ENCODE measurements around the gene MISFA. TPM values are rescaled to one million over a fixed set of nuclear protein-coding genes. Genes with fewer than 3 reads are reported as not detected.
"Not testable (repeated sequence)": the region's sequence is repeated elsewhere in the genome, so short reads cannot be mapped to it uniquely, and the experiment has no call there.

Gene MISFA
- total RNA-seq, 1 donor from 2014 or later, result not detected

- no peak for DNase-seq (ENCODE audit: extremely low read depth, low read depth, low spot score)
These were observed 18.2 kb downstream of the MISFA start for GRCh38 chr11:18617688-18618341.

GRCh38 chr11:18618342-18619025 lies 18.9 kb downstream of the MISFA start:
- no peak for DNase-seq (ENCODE audit: extremely low read depth, low read depth, low spot score)

GRCh38 chr11:18623707-18624106 lies 24.1 kb downstream of the MISFA start:
- no peak for DNase-seq (ENCODE audit: extremely low read depth, low read depth, low spot score)

- no peak for DNase-seq (ENCODE audit: extremely low read depth, low read depth, low spot score)
These were observed 24.6 kb downstream of the MISFA start for GRCh38 chr11:18624161-18624560.

- no peak for DNase-seq (ENCODE audit: extremely low read depth, low read depth, low spot score)
These were observed 33.3 kb downstream of the MISFA start for GRCh38 chr11:18632841-18633240.

- DNase-seq (ENCODE audit: extremely low read depth, low read depth, low spot score), result no peak
These were observed 33.9 kb downstream of the MISFA start for GRCh38 chr11:18633256-18634139.

GRCh38 chr11:18634140-18635032 lies 34.8 kb downstream of the MISFA start, which contains the start of gene SPTY2D1:
Gene SPTY2D1, minus strand, starts transcription at chr11:18634342. Its CDS starts 85 bp downstream, at chr11:18634257.
- peak; percentile 94 for DNase-seq (ENCODE audit: extremely low read depth, low read depth, low spot score)

GRCh38 chr11:18641677-18642076 lies 42.1 kb downstream of the MISFA start:
- no peak for DNase-seq (ENCODE audit: extremely low read depth, low read depth, low spot score)

- DNase-seq (ENCODE audit: extremely low read depth, low read depth, low spot score), result not testable (repeated sequence)
These were observed 43.4 kb downstream of the MISFA start for GRCh38 chr11:18643034-18643433.

- no peak for DNase-seq (ENCODE audit: extremely low read depth, low read depth, low spot score)
These were observed 50.8 kb downstream of the MISFA start for GRCh38 chr11:18650353-18650752.

- DNase-seq (ENCODE audit: extremely low read depth, low read depth, low spot score), result peak; percentile 60
These were observed 51.4 kb downstream of the MISFA start for GRCh38 chr11:18650859-18651557.

Other genes starting within 250 kb of the MISFA start
- gene LDHA, start 205.2 kb upstream of the MISFA start, total RNA-seq, result 520 and 576 TPM in 2 replicates
- gene LDHC, start 187.5 kb upstream of the MISFA start, total RNA-seq, result not detected in 2 replicates
- gene LDHAL6A, start 143.9 kb upstream of the MISFA start, total RNA-seq, result not detected in 2 replicates
- gene TSG101, start 72.8 kb upstream of the MISFA start, total RNA-seq, result 91.4 and 114 TPM in 2 replicates
- gene UEVLD, start 11.1 kb upstream of the MISFA start, total RNA-seq, result 23.6 and 23.7 TPM in 2 replicates
- gene SPTY2D1, start 34.6 kb downstream of the MISFA start, total RNA-seq, result 17.3 and 21.1 TPM in 2 replicates
- gene TMEM86A, start 99.0 kb downstream of the MISFA start, total RNA-seq, result 2.3 and 2.9 TPM in 2 replicates
- gene IGSF22, start 126.4 kb downstream of the MISFA start, total RNA-seq, result 0.06 TPM in 1 of 2 replicates, not detected in the other
- 0.34 TPM in 1 of 2 replicates, not detected in the other for gene PTPN5, start 192.0 kb downstream of the MISFA start, total RNA-seq